Calu3 (cell line): Measurements from ENCODE around the gene XKR7. TPM values are rescaled to one million over a fixed set of nuclear protein-coding genes. Genes with fewer than 3 reads are reported as not detected.

Experiments
- BruUV-seq: library from RNA; stranded (reverse); fragments of 400-500 nt; replicated peaks from 2 replicates; lab custom pipeline; 2021; lab: Mats Ljungman, UMichigan
- CTCF ChIA-PET: fragments of 300-600 bp; sonication (Branson Sonifier 250); formaldehyde crosslinking; loops from one replicate; lab custom pipeline; 2022; ENCODE audit warnings: antibody characterized with exemption; lab: Charles Lee
- DNase-seq: peaks from one replicate; pipeline ENCODE4 v3.0.0; 2022
- H3K27ac Mint-ChIP-seq: one replicate; pipeline ENCODE4 v1.8.0; 2022; ENCODE audit warnings: mixed read lengths; ENCODE audit not compliant: unreplicated experiment
- H3K27me3 Mint-ChIP-seq: one replicate; pipeline ENCODE4 v1.8.0; 2022; ENCODE audit warnings: mixed read lengths; ENCODE audit not compliant: unreplicated experiment
- H3K36me3 Mint-ChIP-seq: one replicate; pipeline ENCODE4 v1.8.0; 2022; ENCODE audit warnings: mild to moderate bottlenecking, moderate library complexity, mixed read lengths; ENCODE audit not compliant: insufficient read depth, unreplicated experiment
- H3K4me1 Mint-ChIP-seq: one replicate; pipeline ENCODE4 v1.8.0; 2022; ENCODE audit warnings: mild to moderate bottlenecking, low read depth, mixed read lengths; ENCODE audit not compliant: unreplicated experiment
- H3K4me3 Mint-ChIP-seq: one replicate; pipeline ENCODE4 v1.8.0; 2022; ENCODE audit warnings: mild to moderate bottlenecking, low read depth, moderate library complexity, mixed read lengths; ENCODE audit not compliant: unreplicated experiment
- H3K9me3 Mint-ChIP-seq: one replicate; pipeline ENCODE4 v1.8.0; 2022; ENCODE audit warnings: low read depth, mixed read lengths; ENCODE audit not compliant: unreplicated experiment
- CTCF ChIP-seq: fragments of 200-600 bp; IDR thresholded peaks from one replicate; pipeline ENCODE4 v1.8.0; 2022; ENCODE audit warnings: antibody characterized with exemption; ENCODE audit not compliant: unreplicated experiment
- intact Hi-C: fragments of 100-400 bp; cut with micrococcal nuclease; formaldehyde crosslinking; loops from one replicate; pipeline ENCODE4 v1.10.0; 2022; ENCODE audit not compliant: unreplicated experiment
- total RNA-seq: library from RNA; stranded (reverse); gene quantifications from 2 replicates; pipeline ENCODE4 v1.2.3, GENCODE V29; 2022

The XKR7 gene
- total RNA-seq, 1 experiment from 2014 or later: not detected

DNA sequence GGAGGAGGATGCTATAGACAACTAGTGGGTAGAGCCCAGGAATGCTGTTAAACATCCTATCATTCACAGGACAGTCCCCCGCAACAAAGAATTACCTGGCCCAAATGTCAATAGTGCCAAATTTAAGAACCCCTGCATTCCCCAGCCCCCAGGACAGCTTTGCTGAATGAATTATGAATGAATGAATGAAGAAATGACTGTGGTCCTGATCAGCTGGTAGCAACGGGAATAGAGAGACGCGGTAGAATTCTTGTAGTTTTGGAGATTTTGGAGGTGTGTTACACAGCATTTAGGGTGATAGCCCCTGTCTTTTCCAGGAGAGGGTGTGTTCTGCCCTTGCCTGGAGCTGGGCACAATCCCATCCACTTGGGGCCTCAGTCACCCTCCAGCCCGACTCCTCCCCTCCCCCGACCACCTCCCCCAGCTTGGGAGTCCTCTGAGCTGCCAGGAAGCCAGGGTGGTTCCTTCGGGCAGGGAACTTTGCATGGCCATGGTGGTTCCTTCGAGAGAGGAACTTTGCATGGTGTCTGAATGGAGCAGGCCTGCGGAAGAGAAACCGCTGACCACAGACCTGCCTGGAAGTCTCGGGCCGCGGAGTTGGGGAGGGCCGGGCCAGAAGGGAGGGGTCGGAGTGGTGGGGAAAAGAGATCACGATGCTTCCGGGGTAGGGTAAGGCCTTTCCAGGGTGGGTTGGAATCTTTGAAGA is 83.1 kb downstream of the XKR7 start:
- CTCF ChIA-PET: no interaction called here
- H3K4me3 Mint-ChIP-seq: no peak overlapping the region
- H3K4me1 Mint-ChIP-seq: peaks cover 5% of the 10 kb centered on the region
- H3K9me3 Mint-ChIP-seq: no peaks in the 10 kb centered on the region
- intact Hi-C loops: no loop called here
- BruUV-seq: no TSS peak
- no peak for TF ChIP-seq CTCF
- no peak overlapping the region for H3K27ac Mint-ChIP-seq
- peaks cover 95% of the 10 kb centered on the region for H3K27me3 Mint-ChIP-seq
- DNase-seq: no peak
- no peaks in the 10 kb centered on the region for H3K36me3 Mint-ChIP-seq

GRCh38 chr20:32051720-32052089 is 83.8 kb downstream of the XKR7 start:
- intact Hi-C loops: no loop called here
- no peak for DNase-seq
- no peak overlapping the region for H3K27ac Mint-ChIP-seq
- no peak overlapping the region for H3K4me3 Mint-ChIP-seq
- no peak for TF ChIP-seq CTCF
- H3K9me3 Mint-ChIP-seq: no peaks in the 10 kb centered on the region
- H3K36me3 Mint-ChIP-seq: no peaks in the 10 kb centered on the region
- H3K27me3 Mint-ChIP-seq: peaks cover 95% of the 10 kb centered on the region
- no peaks in the 10 kb centered on the region for H3K4me1 Mint-ChIP-seq
- no TSS peak for BruUV-seq
- CTCF ChIA-PET: no interaction called here

DNA sequence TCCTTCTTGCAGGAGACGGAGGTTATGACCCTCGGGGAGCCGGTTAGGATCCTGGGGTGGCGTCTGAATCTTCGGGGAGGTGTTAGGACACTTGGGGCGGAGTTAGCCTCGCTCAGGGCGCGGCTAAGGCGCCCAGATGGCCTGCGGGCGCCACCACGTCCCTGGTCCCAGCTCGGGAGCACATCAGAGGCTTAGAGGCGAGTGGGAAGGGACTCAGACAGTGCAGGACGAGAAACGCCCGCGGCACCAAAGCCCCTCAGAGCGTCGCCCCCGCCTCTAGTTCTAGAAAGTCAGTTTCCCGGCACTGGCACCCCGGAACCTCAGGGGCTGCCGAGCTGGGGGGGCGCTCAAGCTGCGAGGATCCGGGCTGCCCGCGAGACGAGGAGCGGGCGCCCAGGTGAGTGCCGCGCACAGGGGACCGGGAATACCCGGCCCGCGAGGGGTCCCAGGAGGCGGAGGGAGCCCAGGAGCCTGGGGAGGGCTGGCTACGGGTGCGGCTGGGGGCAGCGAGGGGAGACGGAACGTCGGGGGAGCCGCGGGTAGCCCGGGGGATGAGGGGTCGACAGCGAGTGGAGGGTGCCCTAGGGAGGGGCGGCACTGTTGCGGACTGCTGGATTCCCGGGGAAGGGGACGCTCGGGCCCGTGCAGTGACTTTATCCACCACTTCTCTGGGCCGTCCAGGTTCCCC is 84.3 kb downstream of the XKR7 start, which contains the start of gene HCK:
Gene HCK, plus strand, starts transcription at position 153 of the 688 bp plus-strand sequence.
- Mint-ChIP-seq H3K36me3 (no peaks in the 10 kb centered on the region), H3K9me3 (no peaks in the 10 kb centered on the region), H3K27me3 (peaks cover 95% of the 10 kb centered on the region), H3K27ac (no peak within 1 kb of the TSS), H3K4me1 (no peaks in the 10 kb centered on the region), H3K4me3 (no peak within 1 kb of the TSS)
- DNase-seq: no peak
- TF ChIP-seq CTCF: no peak
- intact Hi-C loops: no loop called here
- BruUV-seq: no TSS peak
- CTCF ChIA-PET: no interaction called here

GRCh38 chr20:32052778-32053362 is 84.9 kb downstream of the XKR7 start:
- Mint-ChIP-seq H3K9me3 (no peaks in the 10 kb centered on the region), H3K4me3 (no peak overlapping the region), H3K27me3 (peaks cover 95% of the 10 kb centered on the region), H3K4me1 (no peaks in the 10 kb centered on the region), H3K27ac (no peak overlapping the region), H3K36me3 (no peaks in the 10 kb centered on the region)
- TF ChIP-seq CTCF: no peak
- intact Hi-C loops: no loop called here
- BruUV-seq: no TSS peak
- no peak for DNase-seq
- CTCF ChIA-PET: interaction anchor here (0.7 kb wide), 1 partner anchor 956 kb away, joined by 6 read pairs; no protein-coding TSS in a partner anchor

Other genes with a start within 250 kb of the XKR7 start
- 290 and 321 TPM in 2 replicates for gene BCL2L1, start 245.3 kb upstream of the XKR7 start, total RNA-seq
- 157 and 179 TPM in 2 replicates for gene TPX2, start 228.9 kb upstream of the XKR7 start, total RNA-seq
- gene MYLK2, start 148.8 kb upstream of the XKR7 start, total RNA-seq: 1.3 and 1.5 TPM in 2 replicates
- gene FOXS1, start 122.5 kb upstream of the XKR7 start, total RNA-seq: not detected in 2 replicates
- 0.47 TPM in 1 of 2 replicates, not detected in the other for gene DUSP15, start 97.6 kb upstream of the XKR7 start, total RNA-seq
- gene TTLL9, start 97.5 kb upstream of the XKR7 start, total RNA-seq: not detected in 2 replicates
- 21.4 and 24.5 TPM in 2 replicates for gene PDRG1, start 16.1 kb upstream of the XKR7 start, total RNA-seq
- not detected in 2 replicates for gene CCM2L, start 42.3 kb downstream of the XKR7 start, total RNA-seq
- gene HCK, start 84.1 kb downstream of the XKR7 start, total RNA-seq: not detected in 2 replicates
- 95.3 and 104 TPM in 2 replicates for gene TM9SF4, start 141.6 kb downstream of the XKR7 start, total RNA-seq
- gene PLAGL2, start 239.6 kb downstream of the XKR7 start, total RNA-seq: 30.5 and 32.7 TPM in 2 replicates
- 79.9 and 87.3 TPM in 2 replicates for gene POFUT1, start 239.7 kb downstream of the XKR7 start, total RNA-seq